OCI-LY7 (cell line): Measurements from ENCODE around the gene KLB. TPM values are rescaled to one million over a fixed set of nuclear protein-coding genes. Genes with fewer than 3 reads are reported as not detected.
"Not testable (repeated sequence)": the region's sequence is repeated elsewhere in the genome, so short reads cannot be mapped to it uniquely, and the experiment has no call there.

Experiments used
- BruUV-seq: library from RNA; stranded (reverse); fragments of 400-500 nt; replicated peaks from 2 replicates; lab custom pipeline; 2021; lab: Mats Ljungman, UMichigan
- CTCF ChIA-PET: fragments of 300-600 bp; sonication (Branson Sonifier 250); formaldehyde crosslinking; loops from one replicate; lab custom pipeline; 2022; ENCODE audit warnings: antibody characterized with exemption; ENCODE audit not compliant: unreplicated experiment; lab: Charles Lee
- POLR2A ChIA-PET: fragments of 300-600 bp; sonication (Branson Sonifier 250); formaldehyde crosslinking; loops from one replicate; lab custom pipeline; 2022; ENCODE audit warnings: antibody characterized with exemption; lab: Charles Lee
- DNase-seq: peaks from one replicate; pipeline ENCODE4 v3.0.0-alpha.2; 2015; ENCODE audit warnings: low spot score
- H2AFZ ChIP-seq: fragments of 200-600 bp; sonication (generic), shearing (Covaris generic); 2 replicates; pipeline ENCODE4 v1.6.1; 2014; ENCODE audit warnings: mild to moderate bottlenecking, antibody characterized with exemption, low read length, moderate library complexity
- H3K27ac ChIP-seq: fragments of 200-600 bp; sonication (generic); 2 replicates; pipeline ENCODE4 v1.5.1; 2014; ENCODE audit warnings: mixed run types, low read depth, mild to moderate bottlenecking, moderate library complexity, low read length, inconsistent platforms; ENCODE audit not compliant: poor library complexity, severe bottlenecking
- H3K36me3 ChIP-seq: fragments of 200-600 bp; sonication (generic); 2 replicates; pipeline ENCODE4 v1.6.1; 2014; ENCODE audit warnings: mild to moderate bottlenecking, antibody characterized with exemption, low read length, moderate library complexity, mixed read lengths; ENCODE audit not compliant: insufficient read depth
- H3K4me1 ChIP-seq: fragments of 200-600 bp; sonication (generic); 2 replicates; pipeline ENCODE4 v1.5.1; 2014; ENCODE audit warnings: mild to moderate bottlenecking, low read length; ENCODE audit not compliant: insufficient read depth, poor library complexity, severe bottlenecking
- H3K4me2 ChIP-seq: fragments of 200-600 bp; sonication (generic); 2 replicates; pipeline ENCODE4 v1.6.1; 2014; ENCODE audit warnings: mild to moderate bottlenecking, low read length
- H3K4me3 ChIP-seq: fragments of 200-600 bp; sonication (generic); 2 replicates; pipeline ENCODE4 v1.5.1; 2014; ENCODE audit warnings: mild to moderate bottlenecking, low read depth, low read length; ENCODE audit not compliant: poor library complexity, severe bottlenecking
- H3K79me2 ChIP-seq: fragments of 200-600 bp; sonication (generic); 2 replicates; pipeline ENCODE4 v1.6.1; 2016; ENCODE audit warnings: low read depth, mild to moderate bottlenecking, low read length, moderate library complexity, mixed read lengths; ENCODE audit not compliant: insufficient read depth
- H3K9me2 ChIP-seq: fragments of 200-600 bp; sonication (generic); 2 replicates; pipeline ENCODE4 v1.6.1; 2016; ENCODE audit warnings: mild to moderate bottlenecking, low read length, mixed read lengths; ENCODE audit not compliant: insufficient read depth
- H3K9me3 ChIP-seq: fragments of 200-600 bp; sonication (generic); 2 replicates; pipeline ENCODE4 v1.6.1; 2014; ENCODE audit warnings: mild to moderate bottlenecking, mixed run types, low read length, mixed read lengths
- H4K20me1 ChIP-seq: fragments of 200-600 bp; sonication (generic); 2 replicates; pipeline ENCODE4 v1.6.1; 2014; ENCODE audit warnings: mild to moderate bottlenecking, antibody characterized with exemption, low read length, moderate library complexity, mixed read lengths; ENCODE audit not compliant: insufficient read depth
- CTCF ChIP-seq: fragments of 200-600 bp; sonication (generic); conservative IDR thresholded peaks from 2 replicates; pipeline ENCODE4 v1.5.1; 2014; ENCODE audit warnings: mild to moderate bottlenecking, antibody characterized with exemption, low read length, moderate library complexity, mixed read lengths
- EZH2phosphoT487 ChIP-seq: fragments of 200-600 bp; sonication (generic); IDR thresholded peaks from 2 replicates; pipeline ENCODE4 v1.6.1; 2018; ENCODE audit warnings: low read depth, borderline replicate concordance, mild to moderate bottlenecking, mixed run types, antibody characterized with exemption, low read length, moderate library complexity, mixed read lengths
- intact Hi-C: fragments of 100-400 bp; cut with micrococcal nuclease; formaldehyde crosslinking; loops from one replicate; pipeline ENCODE4 v1.10.0; 2022; ENCODE audit not compliant: unreplicated experiment
- total RNA-seq, 2 experiments: library from RNA; depleted of rRNA in 1 of 2; stranded (reverse); fragments of >200 nt in 1 of 2; shearing (Covaris generic) in 1 of 2; gene quantifications; 2 replicates each; pipeline ENCODE4 v1.2.3, GENCODE V29; 2014 to 2022

Gene KLB
- total RNA-seq, 2 experiments from 2014 or later: not detected

- intact Hi-C loops: loop anchor here (5.0 kb wide), 1 partner anchor 335 kb away; the partner anchor contains the start of gene TMEM156
- no peak overlapping the region for H3K4me2 ChIP-seq
- H3K27ac ChIP-seq: no peak overlapping the region
- DNase-seq: no peak
- POLR2A ChIA-PET: interaction anchor here (0.6 to 1.4 kb wide), 7 partner anchors 10 to 434 kb away, joined by 3 to 6 read pairs (median 4); no protein-coding TSS in a partner anchor
- BruUV-seq: TSS peak; percentile 71
- CTCF ChIA-PET: no interaction called here
- TF ChIP-seq CTCF: no peak
- TF ChIP-seq EZH2phosphoT487: no peak
- H3K36me3 ChIP-seq: peaks cover 9% of the 10 kb centered on the region
- no peaks in the 10 kb centered on the region for H3K9me2 ChIP-seq
- peaks cover 12% of the 10 kb centered on the region; the same call in 1 of the 2 replicates for H4K20me1 ChIP-seq
- no peak overlapping the region for H3K4me3 ChIP-seq
- H3K9me3 ChIP-seq: peaks cover 11% of the 10 kb centered on the region; the same call in 1 of the 2 replicates
- H3K79me2 ChIP-seq: peaks cover 40% of the 10 kb centered on the region
- peaks cover 30% of the 10 kb centered on the region for H3K4me1 ChIP-seq
- no peak overlapping the region for H2AFZ ChIP-seq
Measured at GRCh38 chr4:39367166-39367565, 39.6 kb upstream of the KLB start.

GRCh38 chr4:39369301-39369700 lies 37.4 kb upstream of the KLB start:
- TF ChIP-seq EZH2phosphoT487 (no peak), CTCF (no peak)
- ChIA-PET POLR2A (no interaction called here), CTCF (no interaction called here)
- Histone ChIP-seq H3K27ac (no peak overlapping the region), H2AFZ (no peak overlapping the region), H3K79me2 (peaks cover 18% of the 10 kb centered on the region), H3K4me2 (no peak overlapping the region), H3K4me3 (no peak overlapping the region), H3K4me1 (peaks cover 9% of the 10 kb centered on the region), H4K20me1 (peaks cover 5% of the 10 kb centered on the region; the same call in 1 of the 2 replicates), H3K9me2 (no peaks in the 10 kb centered on the region), H3K36me3 (no peaks in the 10 kb centered on the region), H3K9me3 (peaks cover 14% of the 10 kb centered on the region; the same call in 1 of the 2 replicates)
- intact Hi-C loops: loop anchor here (5.0 kb wide), 1 partner anchor 337 kb away; the partner anchor contains the start of gene TMEM156
- BruUV-seq: no TSS peak
- DNase-seq: no peak

GRCh38 chr4:39371209-39371608 lies 35.5 kb upstream of the KLB start:
- H3K4me2 ChIP-seq, BruUV-seq, H2AFZ ChIP-seq, intact Hi-C loops, H3K79me2 ChIP-seq, H3K36me3 ChIP-seq, H3K4me3 ChIP-seq, H3K27ac ChIP-seq, CTCF ChIA-PET, POLR2A ChIA-PET, H3K9me2 ChIP-seq, H3K4me1 ChIP-seq, H4K20me1 ChIP-seq: not testable (repeated sequence)
- DNase-seq: peak; percentile 37
- peaks cover 14% of the 10 kb centered on the region; the same call in 1 of the 2 replicates for H3K9me3 ChIP-seq
